HEK293 (cell line): ENCODE measurements around the gene PCDH9.

Experiments
- CTCF ChIA-PET: fragments of 350-600 bp; formaldehyde crosslinking; extraction: SDS; loops from one replicate; lab custom pipeline; 2021; ENCODE audit warnings: antibody characterized with exemption; lab: Yijun Ruan, JAX
- POLR2A ChIA-PET: fragments of 300-600 bp; formaldehyde crosslinking; extraction: SDS; loops from one replicate; lab custom pipeline; 2020; ENCODE audit warnings: antibody characterized with exemption, inconsistent platforms; lab: Yijun Ruan, JAX
- H3K27ac ChIP-seq: fragments of 200-500 bp; sonication (Bioruptor generic); 2 replicates; pipeline ENCODE4 v1.5.1; 2014; ENCODE audit warnings: low read depth, low read length, control low read depth, inconsistent platforms; ENCODE audit errors: extremely low read depth
- H3K36me3 ChIP-seq, 2 experiments: fragments of 200-500 bp in 1 of 2; sonication (Bioruptor generic) in 1 of 2; 1 replicate in 1 of 2; 2 replicates in 1 of 2; pipeline ENCODE4 v1.5.1; 2014 to 2017; ENCODE audit warnings: inconsistent platforms in 2 of 2, low read length in 2 of 2; ENCODE audit not compliant: control insufficient read depth in 2 of 2, insufficient read depth in 1 of 2
- H3K4me1 ChIP-seq: fragments of 200-500 bp; sonication (Bioruptor generic); 2 replicates; pipeline ENCODE4 v1.5.1; 2014; ENCODE audit warnings: mild to moderate bottlenecking, low read length, inconsistent platforms; ENCODE audit not compliant: control insufficient read depth, insufficient read depth
- H3K4me3 ChIP-seq: 2 replicates; pipeline ENCODE4 v1.5.1; 2011; ENCODE audit warnings: low read depth, mild to moderate bottlenecking, control low read depth, low read length, moderate library complexity
- H3K9me3 ChIP-seq: fragments of 200-500 bp; sonication (Bioruptor generic); 2 replicates; pipeline ENCODE4 v1.5.1; 2014; ENCODE audit warnings: low read depth, low read length, inconsistent platforms; ENCODE audit not compliant: control insufficient read depth, insufficient read depth
- GFI1B ChIP-seq: fragments of 450-650 bp; formaldehyde crosslinking; IDR thresholded peaks from 2 replicates; pipeline ENCODE4 v1.5.1; 2016; ENCODE audit warnings: missing biosample characterization, missing genetic modification characterization
- PATZ1 ChIP-seq: fragments of 450-650 bp; formaldehyde crosslinking; IDR thresholded peaks from 2 replicates; pipeline ENCODE4 v1.5.1; 2016; ENCODE audit warnings: missing biosample characterization, missing genetic modification characterization
- PRDM10 ChIP-seq: fragments of 450-650 bp; formaldehyde crosslinking; IDR thresholded peaks from 2 replicates; pipeline ENCODE4 v1.5.1; 2016; ENCODE audit warnings: missing biosample characterization, missing genetic modification characterization
- SP7 ChIP-seq: fragments of 450-650 bp; formaldehyde crosslinking; IDR thresholded peaks from 2 replicates; pipeline ENCODE4 v1.5.1; 2016; ENCODE audit warnings: missing biosample characterization, missing genetic modification characterization
- YY1 ChIP-seq: fragments of 450-650 bp; formaldehyde crosslinking; IDR thresholded peaks from 2 replicates; pipeline ENCODE4 v1.5.1; 2018; ENCODE audit warnings: missing biosample characterization, missing genetic modification characterization
- ZBTB17 ChIP-seq: fragments of 450-650 bp; formaldehyde crosslinking; IDR thresholded peaks from 2 replicates; pipeline ENCODE4 v1.5.1; 2016; ENCODE audit warnings: missing biosample characterization, missing genetic modification characterization
- ZBTB6 ChIP-seq: fragments of 450-650 bp; formaldehyde crosslinking; IDR thresholded peaks from 2 replicates; pipeline ENCODE4 v1.5.1; 2017; ENCODE audit warnings: missing biosample characterization, missing genetic modification characterization
- ZBTB8A ChIP-seq: fragments of 450-650 bp; formaldehyde crosslinking; IDR thresholded peaks from 2 replicates; pipeline ENCODE4 v1.5.1; 2016; ENCODE audit warnings: missing biosample characterization, missing genetic modification characterization
- ZNF211 ChIP-seq: fragments of 450-650 bp; formaldehyde crosslinking; IDR thresholded peaks from 2 replicates; pipeline ENCODE4 v1.5.1; 2016; ENCODE audit warnings: low read depth, missing biosample characterization, missing genetic modification characterization
- ZNF23 ChIP-seq: fragments of 450-650 bp; formaldehyde crosslinking; IDR thresholded peaks from 2 replicates; pipeline ENCODE4 v1.5.1; 2016; ENCODE audit warnings: missing biosample characterization, missing genetic modification characterization, borderline replicate concordance
- ZNF311 ChIP-seq: fragments of 450-650 bp; formaldehyde crosslinking; IDR thresholded peaks from 2 replicates; pipeline ENCODE4 v1.5.1; 2017; ENCODE audit warnings: missing biosample characterization, missing genetic modification characterization, borderline replicate concordance
- ZNF423 ChIP-seq: fragments of 450-650 bp; formaldehyde crosslinking; IDR thresholded peaks from 2 replicates; pipeline ENCODE4 v1.5.1; 2016; ENCODE audit warnings: missing biosample characterization, missing genetic modification characterization
- ZNF433 ChIP-seq: fragments of 450-650 bp; formaldehyde crosslinking; IDR thresholded peaks from 2 replicates; pipeline ENCODE4 v1.5.1; 2016; ENCODE audit warnings: missing biosample characterization, missing genetic modification characterization, low read depth
- ZNF555 ChIP-seq: fragments of 450-650 bp; formaldehyde crosslinking; conservative IDR thresholded peaks from 2 replicates; pipeline ENCODE4 v1.5.1; 2017; ENCODE audit warnings: missing biosample characterization, mild to moderate bottlenecking, missing genetic modification characterization, inconsistent platforms
- ZNF580 ChIP-seq: fragments of 450-650 bp; formaldehyde crosslinking; IDR thresholded peaks from 2 replicates; pipeline ENCODE4 v1.5.1; 2016; ENCODE audit warnings: missing biosample characterization, missing genetic modification characterization
- ZNF626 ChIP-seq: fragments of 450-650 bp; sonication (Bioruptor Pico); formaldehyde crosslinking; IDR thresholded peaks from 2 replicates; pipeline ENCODE4 v1.5.1; 2018; ENCODE audit warnings: missing biosample characterization, missing genetic modification characterization, inconsistent platforms
- ZNF777 ChIP-seq: fragments of 450-650 bp; formaldehyde crosslinking; IDR thresholded peaks from 2 replicates; pipeline ENCODE4 v1.5.1; 2017; ENCODE audit warnings: missing biosample characterization, missing genetic modification characterization, borderline replicate concordance
- ZNF792 ChIP-seq: fragments of 450-650 bp; formaldehyde crosslinking; IDR thresholded peaks from 2 replicates; pipeline ENCODE4 v1.5.1; 2016; ENCODE audit warnings: missing biosample characterization, missing genetic modification characterization
- TF ChIP-seq, protein P1 (sequence below): fragments of 450-650 bp; formaldehyde crosslinking; IDR thresholded peaks from 2 replicates; pipeline ENCODE4 v1.5.0; 2017; ENCODE audit warnings: missing biosample characterization, missing genetic modification characterization, borderline replicate concordance

Gene PCDH9

DNA sequence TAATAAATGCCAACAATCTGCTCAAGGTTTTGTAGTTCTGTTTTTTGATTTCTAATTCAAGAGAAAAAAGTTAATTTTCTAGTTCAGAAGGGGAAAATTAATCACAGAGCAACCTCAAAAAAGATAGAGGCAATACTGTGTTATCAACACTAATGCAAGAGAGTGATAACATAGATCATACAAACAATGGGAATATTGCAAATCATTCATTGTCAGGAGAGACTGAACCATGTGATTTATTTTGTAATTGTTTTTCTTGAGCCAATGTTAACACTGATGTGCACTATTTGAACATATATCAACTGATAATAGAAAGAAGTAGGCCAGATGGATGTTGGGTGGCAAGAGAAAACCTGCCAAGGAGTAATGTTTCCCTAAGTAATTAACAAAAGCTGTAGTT, 19.9 kb downstream of the PCDH9 start (continued):
- TF ChIP-seq, protein P1, sequence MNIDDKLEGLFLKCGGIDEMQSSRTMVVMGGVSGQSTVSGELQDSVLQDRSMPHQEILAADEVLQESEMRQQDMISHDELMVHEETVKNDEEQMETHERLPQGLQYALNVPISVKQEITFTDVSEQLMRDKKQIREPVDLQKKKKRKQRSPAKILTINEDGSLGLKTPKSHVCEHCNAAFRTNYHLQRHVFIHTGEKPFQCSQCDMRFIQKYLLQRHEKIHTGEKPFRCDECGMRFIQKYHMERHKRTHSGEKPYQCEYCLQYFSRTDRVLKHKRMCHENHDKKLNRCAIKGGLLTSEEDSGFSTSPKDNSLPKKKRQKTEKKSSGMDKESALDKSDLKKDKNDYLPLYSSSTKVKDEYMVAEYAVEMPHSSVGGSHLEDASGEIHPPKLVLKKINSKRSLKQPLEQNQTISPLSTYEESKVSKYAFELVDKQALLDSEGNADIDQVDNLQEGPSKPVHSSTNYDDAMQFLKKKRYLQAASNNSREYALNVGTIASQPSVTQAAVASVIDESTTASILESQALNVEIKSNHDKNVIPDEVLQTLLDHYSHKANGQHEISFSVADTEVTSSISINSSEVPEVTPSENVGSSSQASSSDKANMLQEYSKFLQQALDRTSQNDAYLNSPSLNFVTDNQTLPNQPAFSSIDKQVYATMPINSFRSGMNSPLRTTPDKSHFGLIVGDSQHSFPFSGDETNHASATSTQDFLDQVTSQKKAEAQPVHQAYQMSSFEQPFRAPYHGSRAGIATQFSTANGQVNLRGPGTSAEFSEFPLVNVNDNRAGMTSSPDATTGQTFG (tag by site-specific recombination): no peak

- Histone ChIP-seq H3K27ac (no peak overlapping the region), H3K9me3 (no peaks in the 10 kb centered on the region), H3K4me3 (no peak overlapping the region)
- CTCF ChIA-PET: no interaction called here
- POLR2A ChIA-PET: no interaction called here
- TF ChIP-seq ZNF423 (tag by site-specific recombination) (no peak), ZNF580 (tag by site-specific recombination) (no peak), ZNF626 (tag by site-specific recombination) (no peak), SP7 (tag by site-specific recombination) (no peak), PATZ1 (tag by site-specific recombination) (no peak), ZBTB8A (no peak), PRDM10 (tag by site-specific recombination) (no peak), ZNF23 (no peak), ZNF555 (tag by site-specific recombination) (no peak), ZNF777 (tag by site-specific recombination) (no peak), ZNF433 (tag by site-specific recombination) (no peak), YY1 (tag by site-specific recombination) (no peak), ZBTB6 (tag by site-specific recombination) (no peak), GFI1B (tag by site-specific recombination) (no peak), ZNF792 (tag by site-specific recombination) (no peak), ZBTB17 (tag by site-specific recombination) (no peak), ZNF211 (tag by site-specific recombination) (no peak), ZNF311 (tag by site-specific recombination) (no peak)
- TF ChIP-seq, all 188 proteins: peak for 0
- no peaks in the 10 kb centered on the region for H3K36me3 ChIP-seq
- H3K4me1 ChIP-seq: no peaks in the 10 kb centered on the region
These were observed 21.6 kb downstream of the PCDH9 start for GRCh38 chr13:67208552-67208951.
